ENCODE results near the gene SPATA46. TPM values are rescaled to one million over a fixed set of nuclear protein-coding genes. Genes with fewer than 3 reads are reported as not detected.

Gene SPATA46
- total and polyA plus RNA-seq, 9 of the 15 experiments (the other 6 are each of a cell fraction or from before 2014, with no cell fraction given) = 0.04 to 0.11 TPM; not detected in 7

- TF ChIP-seq RERE (CRISPR knock-in tag; IDR thresholded peaks at IDR 0.05; ENCODE audit: borderline replicate concordance) = no peak
- no peak for TF ChIP-seq BRF1 (IDR thresholded peaks at IDR 0.05; ENCODE audit: borderline replicate concordance, extremely low read depth, insufficient read length)
- TF ChIP-seq, protein P1, sequence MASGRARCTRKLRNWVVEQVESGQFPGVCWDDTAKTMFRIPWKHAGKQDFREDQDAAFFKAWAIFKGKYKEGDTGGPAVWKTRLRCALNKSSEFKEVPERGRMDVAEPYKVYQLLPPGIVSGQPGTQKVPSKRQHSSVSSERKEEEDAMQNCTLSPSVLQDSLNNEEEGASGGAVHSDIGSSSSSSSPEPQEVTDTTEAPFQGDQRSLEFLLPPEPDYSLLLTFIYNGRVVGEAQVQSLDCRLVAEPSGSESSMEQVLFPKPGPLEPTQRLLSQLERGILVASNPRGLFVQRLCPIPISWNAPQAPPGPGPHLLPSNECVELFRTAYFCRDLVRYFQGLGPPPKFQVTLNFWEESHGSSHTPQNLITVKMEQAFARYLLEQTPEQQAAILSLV (tag; IDR thresholded peaks at IDR 0.05) = no peak
- TF ChIP-seq, protein P2, sequence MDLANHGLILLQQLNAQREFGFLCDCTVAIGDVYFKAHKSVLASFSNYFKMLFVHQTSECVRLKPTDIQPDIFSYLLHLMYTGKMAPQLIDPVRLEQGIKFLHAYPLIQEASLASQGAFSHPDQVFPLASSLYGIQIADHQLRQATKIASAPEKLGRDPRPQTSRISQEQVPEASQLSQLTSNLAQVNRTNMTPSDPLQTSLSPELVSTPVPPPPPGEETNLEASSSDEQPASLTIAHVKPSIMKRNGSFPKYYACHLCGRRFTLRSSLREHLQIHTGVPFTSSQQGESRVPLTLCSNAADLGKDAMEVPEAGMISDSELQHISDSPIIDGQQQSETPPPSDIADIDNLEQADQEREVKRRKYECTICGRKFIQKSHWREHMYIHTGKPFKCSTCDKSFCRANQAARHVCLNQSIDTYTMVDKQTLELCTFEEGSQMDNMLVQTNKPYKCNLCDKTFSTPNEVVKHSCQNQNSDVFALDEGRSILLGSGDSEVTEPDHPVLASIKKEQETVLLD (IDR thresholded peaks at IDR 0.05) = peak; percentile 86
- TF ChIP-seq PYGO2 (tag; IDR thresholded peaks at IDR 0.05) = no peak
- no peak for TF ChIP-seq CHCHD3 (CRISPR knock-in tag; IDR thresholded peaks at IDR 0.05)
- TF ChIP-seq DACH1 (IDR thresholded peaks at IDR 0.05; ENCODE audit: partially characterized antibody) = peak; percentile 57
- no peak for TF ChIP-seq ZNF41 (CRISPR knock-in tag; conservative IDR thresholded peaks at IDR 0.05)
- TF ChIP-seq CBX5 (IDR thresholded peaks at IDR 0.05; ENCODE audit: borderline replicate concordance, low read depth) = no peak
- TF ChIP-seq ZNF184 (CRISPR knock-in tag; IDR thresholded peaks at IDR 0.05) = no peak
- peak; percentile 84 for TF ChIP-seq TOE1 (IDR thresholded peaks at IDR 0.05; ENCODE audit: borderline replicate concordance)
- no peak for TF ChIP-seq TOE1 (CRISPR knock-in tag; IDR thresholded peaks at IDR 0.05; ENCODE audit: borderline replicate concordance, low read depth)
- peak; percentile 82 for TF ChIP-seq ARID1B (IDR thresholded peaks at IDR 0.05)
- TF ChIP-seq HDAC2 (IDR thresholded peaks at IDR 0.05) = peak; percentile 57; the same call in 1 of the 2 replicates
- TF ChIP-seq SAFB2 (IDR thresholded peaks at IDR 0.05; ENCODE audit: borderline replicate concordance, low read depth, low read length, severe bottlenecking) = no peak
- TF ChIP-seq EWSR1 (IDR thresholded peaks at IDR 0.05; ENCODE audit: borderline replicate concordance, low read depth, partially characterized antibody) = no peak
- TF ChIP-seq, protein P3, sequence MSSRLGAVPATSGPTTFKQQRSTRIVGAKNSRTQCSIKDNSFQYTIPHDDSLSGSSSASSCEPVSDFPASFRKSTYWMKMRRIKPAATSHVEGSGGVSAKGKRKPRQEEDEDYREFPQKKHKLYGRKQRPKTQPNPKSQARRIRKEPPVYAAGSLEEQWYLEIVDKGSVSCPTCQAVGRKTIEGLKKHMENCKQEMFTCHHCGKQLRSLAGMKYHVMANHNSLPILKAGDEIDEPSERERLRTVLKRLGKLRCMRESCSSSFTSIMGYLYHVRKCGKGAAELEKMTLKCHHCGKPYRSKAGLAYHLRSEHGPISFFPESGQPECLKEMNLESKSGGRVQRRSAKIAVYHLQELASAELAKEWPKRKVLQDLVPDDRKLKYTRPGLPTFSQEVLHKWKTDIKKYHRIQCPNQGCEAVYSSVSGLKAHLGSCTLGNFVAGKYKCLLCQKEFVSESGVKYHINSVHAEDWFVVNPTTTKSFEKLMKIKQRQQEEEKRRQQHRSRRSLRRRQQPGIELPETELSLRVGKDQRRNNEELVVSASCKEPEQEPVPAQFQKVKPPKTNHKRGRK (tag; IDR thresholded peaks at IDR 0.05) = peak; percentile 98
Observed at GRCh38 chr1:162391790-162392563, 15.3 kb upstream of the SPATA46 start (continued).
